Globus pallidus (tissue), 1 donor: ENCODE measurements around the gene MRAP2.
"Not testable (repeated sequence)": the region's sequence is repeated elsewhere in the genome, so short reads cannot be mapped to it uniquely, and the experiment has no call there.

Experiments used
- DNase-seq: peaks from one replicate; pipeline ENCODE4 v3.0.0-alpha.2; 2015; ENCODE audit warnings: low spot score

Gene MRAP2

DNA sequence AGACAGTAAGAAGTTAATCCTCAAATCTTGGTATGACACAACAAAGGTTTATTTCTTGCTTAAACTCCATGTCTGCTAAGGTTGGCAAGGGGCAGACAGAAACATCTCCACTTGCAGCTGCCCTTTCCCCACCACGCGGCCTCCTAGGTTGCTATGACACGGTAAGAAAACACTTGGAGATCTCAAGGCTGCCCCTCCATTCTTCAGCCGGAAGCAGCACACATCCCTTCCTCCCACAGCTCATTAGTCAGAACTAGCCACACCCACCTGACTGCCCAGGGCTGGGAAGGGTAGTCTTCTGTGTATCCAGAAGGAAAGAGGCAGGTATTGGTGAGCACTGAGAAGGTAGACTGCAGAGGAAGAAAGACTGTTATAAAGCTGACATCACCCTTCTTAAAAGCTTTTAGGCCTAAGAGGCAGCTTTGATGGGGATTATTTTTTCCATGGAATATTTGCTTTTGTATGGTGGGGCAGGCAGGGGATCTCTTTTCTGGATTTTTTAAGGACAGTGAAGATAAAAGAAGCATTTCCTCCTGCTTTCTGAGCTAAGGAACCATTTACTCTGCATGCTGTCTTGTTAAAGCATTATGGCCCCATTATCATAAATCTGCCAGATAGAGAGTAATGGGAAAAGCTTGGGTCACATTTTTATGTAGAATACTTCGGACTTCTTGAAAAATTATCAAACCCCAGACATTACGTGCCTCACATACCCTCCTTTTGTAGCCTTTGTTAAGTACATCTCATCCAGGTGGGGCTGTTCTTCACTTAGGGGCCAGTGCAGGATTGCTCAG is 41.6 kb downstream of the MRAP2 start:
- DNase-seq = no peak

DNA sequence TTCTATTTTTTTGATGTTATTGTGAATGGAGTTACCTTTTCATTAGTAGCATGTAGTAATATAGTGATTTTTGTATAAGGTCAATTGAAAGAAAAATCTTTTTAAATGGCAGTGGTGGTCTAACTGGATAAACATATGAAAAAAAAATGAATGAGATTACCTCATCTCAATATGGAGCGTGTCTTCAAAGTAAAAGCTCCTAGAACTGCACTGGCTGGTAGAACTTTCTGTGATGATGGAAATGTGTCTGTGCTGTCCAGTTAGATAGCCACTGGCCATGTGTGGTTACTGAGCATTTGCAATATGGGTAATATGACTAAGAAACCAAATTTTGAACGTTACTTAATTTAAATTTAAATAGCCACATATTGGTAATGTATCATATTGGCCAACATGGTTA is 44.1 kb downstream of the MRAP2 start:
- no peak for DNase-seq

DNA sequence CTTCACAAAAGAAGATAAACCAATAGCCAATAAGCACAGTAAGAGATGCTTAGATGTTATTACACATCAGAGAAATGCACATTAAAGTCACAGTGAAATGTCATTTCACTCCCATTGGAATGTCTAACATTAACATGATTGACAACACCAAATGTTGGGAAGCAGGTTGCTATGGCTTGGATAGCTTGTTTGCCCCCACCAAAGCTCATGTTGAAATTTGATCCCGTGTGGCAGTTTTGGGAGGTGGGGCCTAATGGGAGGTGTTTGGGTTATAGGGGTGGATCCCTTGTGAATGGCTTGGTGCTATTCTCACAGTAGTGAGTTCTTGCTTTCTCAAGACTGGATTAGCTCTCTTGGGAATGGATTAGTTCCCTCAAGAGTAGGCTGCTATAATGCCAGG is 44.8 kb downstream of the MRAP2 start:
- no peak for DNase-seq

DNA sequence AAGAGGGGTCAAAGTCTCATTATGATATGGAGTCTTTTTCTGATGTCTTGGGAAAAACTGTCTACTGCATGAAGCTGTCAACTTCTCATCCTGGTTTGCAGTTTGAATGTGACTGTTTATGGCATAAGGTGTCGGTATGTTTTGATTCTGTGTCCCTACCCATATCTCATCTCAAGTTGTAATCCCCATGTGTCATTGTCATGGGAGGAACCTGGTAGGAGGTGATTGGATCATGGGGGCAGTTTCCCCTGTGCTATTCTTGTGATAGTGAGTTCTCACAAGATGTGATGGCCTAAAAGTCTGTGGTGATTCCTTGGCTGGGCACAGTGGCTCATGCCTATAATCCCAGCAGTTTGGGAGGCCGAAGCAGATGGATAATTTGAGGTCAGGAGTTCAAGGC is 47.6 kb downstream of the MRAP2 start:
- DNase-seq = no peak

DNA sequence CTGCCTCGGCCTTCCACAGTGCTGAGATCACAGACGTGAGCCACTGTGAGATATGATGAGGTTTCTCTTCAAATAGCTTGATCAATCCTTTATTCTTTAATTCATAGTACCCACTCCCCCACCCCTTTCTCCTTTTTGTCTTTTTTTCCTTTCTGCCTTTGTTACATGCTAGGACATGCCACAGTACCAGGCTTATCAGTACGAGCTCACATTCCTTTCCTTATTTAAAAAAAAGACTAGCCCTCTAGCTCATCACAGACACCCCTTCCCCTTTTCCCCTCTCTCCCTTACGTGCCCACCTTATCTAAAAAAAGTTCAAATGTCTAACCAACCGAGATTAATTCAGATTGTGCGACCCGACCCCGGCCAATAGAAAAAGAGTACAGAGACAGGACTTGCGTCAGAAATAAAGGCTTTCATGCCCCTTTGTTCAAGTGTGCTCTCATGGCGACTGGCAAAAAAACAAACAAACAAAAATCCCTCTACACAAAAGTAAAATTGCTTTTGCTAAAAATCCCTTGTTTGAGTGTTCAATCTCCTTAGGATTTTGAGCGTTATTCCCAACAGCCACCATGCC is 49.2 kb downstream of the MRAP2 start:
- no peak for DNase-seq

DNA sequence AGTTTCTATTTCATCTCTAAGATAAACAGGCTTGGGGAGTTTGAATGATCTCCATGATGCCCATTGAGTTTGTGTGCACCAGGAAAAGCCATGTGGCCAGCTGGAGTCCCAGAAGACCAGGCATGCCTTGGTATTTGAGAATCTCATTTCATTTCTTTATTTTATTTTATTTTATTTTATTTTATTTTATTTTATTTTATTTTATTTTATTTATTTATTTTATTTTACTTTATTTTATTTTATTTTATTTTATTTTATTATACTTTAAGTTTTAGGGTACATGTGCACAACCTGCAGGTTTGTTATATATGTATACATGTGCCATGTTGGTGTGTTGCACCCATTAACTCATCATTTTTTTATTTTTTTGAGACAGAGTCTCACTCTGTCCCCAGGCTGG is 51.1 kb downstream of the MRAP2 start:
- not testable (repeated sequence) for DNase-seq

DNA sequence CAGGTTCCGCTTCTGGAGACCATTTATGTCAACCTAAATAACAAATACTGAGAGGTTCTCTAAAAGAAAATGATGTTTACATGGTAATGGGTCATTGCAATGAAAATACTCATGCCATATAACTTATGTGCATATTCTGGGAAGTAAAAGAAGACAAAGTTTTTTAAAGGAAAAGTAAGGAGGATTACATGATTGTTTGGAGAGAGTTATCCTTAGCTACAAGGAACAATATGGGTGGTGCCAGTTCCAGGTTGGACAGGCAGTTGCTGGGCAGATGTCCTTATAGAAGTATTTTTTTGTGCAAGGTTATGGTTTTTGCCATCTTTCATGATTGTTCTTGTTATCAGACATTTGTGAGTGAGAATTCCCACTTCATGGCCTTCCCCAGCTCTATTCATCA is 52.5 kb downstream of the MRAP2 start:
- no peak for DNase-seq

DNA sequence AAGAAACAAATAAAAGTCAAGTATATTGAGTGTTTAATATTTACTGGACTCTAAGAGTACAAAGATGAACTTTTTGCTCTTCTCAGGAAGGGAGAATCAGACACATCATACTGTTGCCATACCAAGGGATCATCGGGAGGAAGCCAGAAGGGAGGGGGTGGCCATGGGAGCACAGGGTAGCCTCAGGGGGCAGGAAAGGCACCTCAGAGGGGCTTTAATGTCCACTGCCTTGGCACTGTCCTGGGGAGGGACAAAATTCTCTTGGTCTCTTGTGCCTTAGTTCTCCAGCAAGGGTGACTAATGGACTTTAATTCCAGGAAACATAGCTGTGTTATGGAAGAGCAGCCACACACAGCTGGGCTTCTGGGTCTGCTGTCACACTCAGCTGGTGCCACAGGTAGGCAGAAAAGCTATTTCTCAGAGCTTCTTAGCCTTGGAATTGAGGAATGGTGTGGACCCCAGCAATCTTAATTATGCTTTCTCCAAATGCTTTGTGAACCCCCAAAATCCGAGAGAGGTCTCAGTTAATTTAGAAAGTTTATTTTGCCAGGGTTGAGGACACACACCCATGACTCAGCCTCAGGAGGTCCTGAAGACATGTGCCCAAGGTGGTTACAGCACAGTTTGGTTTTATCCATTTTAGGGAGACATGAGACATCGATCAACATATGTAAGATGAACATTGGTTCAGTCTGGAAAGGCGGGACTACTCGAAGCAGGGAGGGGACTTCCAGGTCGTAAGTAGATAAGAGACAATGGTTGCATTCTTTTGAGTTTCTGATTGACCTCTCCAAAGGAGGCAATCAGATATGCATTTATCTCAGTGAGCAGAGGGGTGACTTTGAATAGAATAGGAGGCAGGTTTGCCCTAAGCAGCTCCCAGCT is 53.2 kb downstream of the MRAP2 start:
- DNase-seq = no peak

DNA sequence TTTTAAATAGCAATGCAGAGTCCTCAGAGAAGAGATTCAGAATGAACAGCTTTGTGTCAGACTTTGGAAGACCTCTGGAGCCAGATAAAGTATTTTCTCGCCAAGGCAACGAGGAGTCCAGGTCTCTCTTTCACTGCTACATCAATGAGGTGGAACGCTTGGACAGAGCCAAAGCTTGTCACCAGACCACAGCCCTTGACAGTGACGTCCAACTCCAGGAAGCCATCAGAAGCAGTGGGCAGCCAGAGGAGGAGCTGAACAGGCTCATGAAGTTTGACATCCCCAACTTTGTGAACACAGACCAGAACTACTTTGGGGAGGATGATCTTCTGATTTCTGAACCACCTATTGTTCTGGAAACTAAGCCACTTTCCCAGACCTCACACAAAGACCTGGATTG is 55.5 kb downstream of the MRAP2 start:
- DNase-seq = no peak

DNA sequence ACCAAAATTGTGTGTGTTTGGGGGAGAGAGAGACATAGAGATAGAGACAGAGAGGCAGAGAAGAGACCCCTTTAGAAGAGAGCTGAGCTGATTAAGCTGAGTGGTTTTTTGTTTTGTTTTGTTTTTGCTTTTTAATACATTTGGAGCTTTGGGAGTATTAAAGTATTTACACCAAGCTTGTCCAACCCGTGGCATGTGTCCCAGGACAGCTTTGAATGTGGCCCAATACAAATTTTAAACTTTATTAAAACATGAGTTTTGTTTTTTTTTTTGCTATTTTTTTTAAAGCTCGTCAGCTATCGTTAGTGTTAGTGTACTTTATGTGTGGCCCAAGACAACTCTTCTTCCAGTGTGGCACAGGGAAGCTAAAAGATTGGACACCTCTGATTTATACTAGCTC is 56.0 kb downstream of the MRAP2 start:
- DNase-seq = no peak

DNA sequence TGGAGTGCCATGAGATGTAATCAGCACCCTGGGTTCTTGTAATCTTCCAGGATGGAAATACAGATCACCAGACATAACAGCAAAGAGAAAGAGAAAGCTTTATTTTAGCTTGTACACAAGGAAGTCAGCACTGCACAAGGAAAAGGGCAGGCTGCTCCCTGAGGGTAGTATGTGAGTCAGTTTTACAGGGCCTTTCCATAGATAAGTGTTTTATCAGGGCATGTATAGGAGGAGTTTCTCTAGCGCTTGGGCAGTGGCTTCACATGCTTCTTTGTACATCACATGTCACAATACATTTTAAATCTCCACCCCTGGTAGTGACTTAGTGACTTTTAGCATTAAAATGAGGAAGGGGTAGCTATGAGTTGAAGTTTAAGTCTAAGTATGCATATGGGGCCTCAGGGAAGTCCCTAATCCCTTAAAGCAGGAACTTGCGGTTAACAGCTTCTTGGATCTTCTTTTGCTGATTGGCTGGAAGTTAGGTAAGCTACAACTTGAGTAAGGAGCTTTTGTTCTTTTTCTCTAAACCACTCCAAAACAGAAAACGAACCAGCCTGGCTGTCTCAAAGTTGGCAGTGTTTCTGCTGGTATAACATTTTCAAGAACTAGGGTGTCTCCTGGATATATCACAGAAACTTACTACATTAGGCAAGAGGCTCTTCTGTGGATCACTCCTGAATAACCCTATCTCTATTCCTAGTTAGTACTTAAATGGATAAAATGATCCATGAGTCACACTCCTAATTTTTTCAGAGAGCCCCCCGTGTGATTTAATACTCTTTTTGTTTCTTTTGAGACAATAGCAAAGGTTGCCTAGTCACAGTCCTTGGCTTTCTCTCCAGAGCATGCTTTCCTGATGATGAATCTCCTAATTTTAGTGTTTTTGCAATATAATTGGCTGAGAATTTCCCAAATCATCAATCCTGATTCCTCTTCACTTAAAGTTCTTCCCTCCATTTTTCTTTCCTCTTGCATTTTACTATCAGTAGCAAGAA is 60.2 kb downstream of the MRAP2 start:
- DNase-seq = no peak

DNA sequence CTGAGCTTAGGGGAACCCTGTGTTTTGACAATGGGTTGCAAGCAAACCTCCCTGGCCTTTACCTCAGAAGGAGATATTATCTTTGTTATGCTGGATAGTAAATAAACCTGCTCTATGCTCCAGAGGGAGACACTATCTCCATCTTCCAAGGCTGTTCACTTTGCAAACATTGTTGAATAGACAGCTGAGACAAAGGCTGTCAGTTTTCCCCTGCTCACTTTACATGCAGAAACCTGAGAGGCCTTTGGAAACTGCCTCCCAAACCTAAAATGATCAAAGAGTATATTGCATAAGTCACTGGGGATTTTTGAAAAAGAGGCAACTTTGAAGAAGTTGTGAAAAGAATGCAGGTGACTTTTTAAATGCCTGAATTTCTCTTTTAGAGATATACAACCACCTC is 61.6 kb downstream of the MRAP2 start:
- DNase-seq = no peak

DNA sequence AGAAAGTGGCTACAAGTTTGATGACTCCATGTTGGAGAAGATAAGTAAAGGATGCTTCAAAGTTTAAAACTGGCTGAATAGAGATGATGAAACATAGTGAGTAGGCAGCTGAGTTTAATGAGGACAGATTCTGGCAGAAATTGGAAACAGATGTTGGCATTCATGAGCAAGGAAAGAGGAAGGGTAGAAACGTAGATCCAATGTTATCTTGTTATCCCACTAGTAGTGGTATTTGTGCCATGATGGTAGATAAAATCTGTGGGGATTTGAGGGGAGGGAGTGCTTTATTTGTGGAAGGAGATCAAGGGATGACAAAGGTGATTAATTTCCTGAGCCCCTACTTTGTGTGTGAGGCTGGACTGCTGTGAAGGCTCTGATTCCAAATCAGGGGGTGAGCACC is 69.5 kb downstream of the MRAP2 start:
- no peak for DNase-seq

DNA sequence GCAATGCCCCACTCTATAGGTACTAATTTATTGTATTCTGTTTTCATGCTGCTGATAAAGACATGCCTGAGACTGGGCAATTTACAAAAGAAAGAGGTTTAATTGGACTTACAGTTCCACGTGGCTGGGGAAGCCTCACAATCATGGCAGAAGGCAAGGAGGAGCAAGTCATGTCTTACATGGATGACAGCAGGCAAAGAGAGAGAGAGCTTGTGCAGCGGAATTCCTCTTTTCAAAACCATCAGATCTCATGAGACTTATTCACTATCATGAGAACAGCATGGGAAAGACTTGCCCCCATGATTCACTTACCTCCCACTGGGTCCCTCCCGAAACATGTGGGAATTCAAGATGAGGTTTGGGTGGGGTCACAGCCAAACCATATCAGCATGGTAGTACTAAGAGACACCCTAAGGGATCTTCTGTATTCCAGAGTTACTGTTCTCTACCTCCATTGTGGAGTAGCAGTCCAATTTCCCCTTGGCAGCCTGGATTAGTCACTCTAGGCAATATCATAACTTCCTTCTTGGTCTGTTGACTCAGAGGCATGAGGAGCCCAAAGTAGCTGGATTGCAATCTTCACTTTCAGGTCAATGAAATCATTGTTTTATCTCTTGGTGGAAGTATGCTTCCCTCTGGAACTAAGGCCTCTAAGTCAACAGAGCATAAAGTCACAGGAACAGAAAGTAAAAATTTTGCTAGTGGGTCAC is 71.8 kb downstream of the MRAP2 start:
- DNase-seq = not testable (repeated sequence)

DNA sequence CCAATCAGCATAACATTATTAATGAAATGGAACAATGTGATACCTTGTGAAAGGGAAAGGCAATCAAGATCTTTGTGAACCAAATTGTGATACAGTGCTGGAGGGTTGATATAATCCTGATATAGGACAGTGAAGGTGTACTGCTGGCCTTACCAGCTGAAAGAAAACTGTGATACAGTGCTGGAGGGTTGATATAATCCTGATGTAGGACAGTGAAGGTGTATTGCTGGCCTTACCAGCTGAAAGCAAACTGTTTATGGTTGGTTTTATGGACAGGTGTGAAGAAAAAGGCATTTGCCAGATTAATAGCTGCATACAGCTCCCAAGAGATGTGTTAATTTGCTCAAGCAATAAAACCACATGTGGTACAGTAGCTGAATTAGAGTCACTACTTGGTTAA is 73.9 kb downstream of the MRAP2 start:
- no peak for DNase-seq

DNA sequence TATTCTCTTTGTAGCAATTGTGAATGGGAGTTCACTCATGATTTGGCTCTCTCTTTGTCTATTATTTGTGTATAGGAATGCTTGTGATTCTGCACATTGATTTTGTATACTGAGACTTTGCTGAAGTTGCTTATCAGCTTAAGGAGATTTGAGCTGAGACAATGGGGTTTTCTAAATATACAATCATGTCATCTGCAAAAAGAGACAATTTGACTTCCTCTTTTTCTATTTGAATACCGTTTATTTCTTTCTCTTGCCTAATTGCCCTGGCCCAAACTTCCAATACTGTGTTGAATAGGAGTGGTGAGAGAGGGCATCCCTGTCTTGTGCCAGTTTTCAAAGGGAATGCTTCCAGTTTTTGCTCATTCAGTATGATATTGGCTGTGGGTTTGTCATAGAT is 77.8 kb downstream of the MRAP2 start:
- not testable (repeated sequence) for DNase-seq

DNA sequence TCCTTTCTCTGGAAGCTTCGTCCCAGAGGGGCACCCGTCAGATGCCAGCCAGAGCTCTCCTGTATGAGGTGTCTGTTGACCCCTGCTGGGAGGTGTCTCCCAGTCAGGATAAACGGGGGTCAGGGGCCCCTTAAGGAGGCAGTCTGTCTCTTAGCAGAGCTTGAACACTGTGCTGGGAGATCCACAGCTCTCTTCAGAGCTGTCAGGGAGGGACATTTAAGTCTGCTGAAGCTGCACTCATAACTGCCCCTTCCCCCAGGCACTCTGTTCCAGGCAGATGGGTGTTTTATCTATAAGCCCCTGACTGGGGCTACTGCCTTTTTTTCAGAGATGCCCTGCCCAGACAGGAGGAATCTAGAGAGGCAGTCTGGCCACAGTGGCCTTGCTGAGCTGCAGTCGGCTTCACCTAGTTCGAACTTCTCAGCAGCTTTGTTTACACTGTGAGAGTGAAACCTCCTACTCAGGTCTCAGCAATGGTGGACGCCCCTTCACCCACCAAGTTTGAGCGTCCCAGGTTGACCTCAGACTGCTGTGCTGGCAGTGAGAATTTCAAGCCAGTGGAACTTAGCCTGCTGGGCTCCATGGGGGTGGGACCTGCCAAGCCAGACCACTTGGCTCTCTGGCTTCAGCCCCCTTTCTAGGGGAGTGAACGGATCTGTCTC is 81.5 kb downstream of the MRAP2 start:
- DNase-seq = not testable (repeated sequence)

DNA sequence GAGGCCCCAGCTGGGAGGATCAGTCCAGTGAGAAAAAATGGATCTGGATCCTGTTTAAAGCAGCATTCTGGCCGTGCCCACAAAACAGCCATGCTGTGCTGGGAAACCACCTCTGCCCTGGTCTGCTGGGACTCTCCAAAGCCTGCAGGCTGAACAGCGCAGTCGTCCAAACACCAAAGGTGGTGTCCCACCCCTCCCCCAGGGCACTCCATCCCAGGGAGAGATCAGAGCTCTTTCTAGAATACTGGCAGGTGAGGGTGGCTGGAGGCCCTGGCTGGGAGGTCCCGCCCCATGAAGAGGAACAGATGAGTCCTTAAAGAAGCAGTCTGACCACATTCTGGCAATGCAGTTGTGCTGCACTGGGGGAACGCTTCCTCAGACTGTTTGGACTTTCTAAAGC is 84.6 kb downstream of the MRAP2 start:
- DNase-seq = no peak

DNA sequence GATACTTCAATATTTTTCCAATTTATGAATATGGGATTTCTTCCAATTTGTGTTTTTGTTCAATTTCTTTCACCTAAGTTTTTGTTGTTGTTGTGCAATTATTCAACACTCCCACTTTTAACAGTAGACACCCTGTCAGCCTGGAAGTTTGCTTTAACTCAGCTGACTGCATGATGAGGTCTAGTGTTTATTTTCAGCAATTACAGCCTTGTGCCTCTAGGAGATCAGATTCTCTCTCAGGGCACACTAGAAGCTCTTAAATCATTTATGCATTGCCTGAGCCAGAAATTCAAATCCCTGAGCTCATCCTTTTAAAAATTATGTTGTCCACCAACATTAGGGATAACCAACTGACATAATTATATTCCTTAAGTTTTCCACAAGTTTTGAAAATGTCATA is 85.7 kb downstream of the MRAP2 start:
- DNase-seq = no peak

DNA sequence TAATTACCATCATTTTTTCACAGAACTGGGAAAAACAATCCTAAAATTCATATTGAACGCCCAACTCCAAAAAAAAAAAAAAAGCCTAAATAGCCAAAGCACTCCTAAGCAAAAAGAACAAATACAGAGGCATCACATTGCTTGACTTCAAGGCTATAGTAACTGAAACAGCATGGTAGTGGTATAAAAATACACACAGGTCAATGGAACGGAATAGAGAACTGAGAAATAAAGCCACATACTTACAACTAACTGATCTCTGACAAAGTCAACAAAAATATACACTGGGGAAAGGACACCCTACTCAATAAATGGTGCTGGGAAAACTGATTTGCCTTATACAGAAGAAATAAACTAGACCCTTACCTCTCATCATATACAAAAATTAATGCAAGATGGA is 89.6 kb downstream of the MRAP2 start:
- DNase-seq = no peak

DNA sequence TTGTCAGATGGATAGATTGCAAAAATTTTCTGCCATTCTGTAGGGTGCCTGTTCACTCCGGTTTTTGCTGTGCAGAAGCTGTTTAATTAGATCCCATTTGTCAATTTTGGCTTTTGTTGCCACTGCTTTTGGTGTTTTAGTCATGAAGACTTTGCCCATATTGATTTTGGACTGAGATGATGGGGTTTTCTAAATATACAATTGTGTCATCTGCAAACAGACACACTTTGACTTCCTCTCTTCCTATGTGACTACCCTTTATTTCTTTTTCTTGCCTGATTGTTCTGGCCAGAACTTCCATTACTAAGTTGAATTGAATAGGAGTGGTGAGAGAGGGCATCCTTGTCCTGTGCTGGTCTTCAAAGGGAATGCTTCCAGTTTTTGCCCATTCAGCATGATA is 96.0 kb downstream of the MRAP2 start:
- DNase-seq = not testable (repeated sequence)
